K562 (cell line): ENCODE results near the gene FBXL12. TPM values are rescaled to one million over a fixed set of nuclear protein-coding genes. Genes with fewer than 3 reads are reported as not detected.

Experiments used
- GATAD2B ChIP-seq: fragments of 450-650 bp; IDR thresholded peaks from 2 replicates; pipeline ENCODE4 v1.6.1; 2017; ENCODE audit warnings: mild to moderate bottlenecking, borderline replicate concordance
- NEUROD1 ChIP-seq: fragments of 150-350 bp; IDR thresholded peaks from 2 replicates; pipeline ENCODE4 v1.6.1; 2014; ENCODE audit warnings: borderline replicate concordance, low read length, low read depth; ENCODE audit not compliant: partially characterized antibody
- POLR2G ChIP-seq: fragments of 200-400 bp; formaldehyde crosslinking; IDR thresholded peaks from 2 replicates; pipeline ENCODE4 v1.6.1; 2017; ENCODE audit warnings: low read depth, mild to moderate bottlenecking, antibody characterized with exemption, low read length, moderate library complexity
- RBBP5 ChIP-seq: fragments of 200-600 bp; sonication (generic); IDR thresholded peaks from 2 replicates; pipeline ENCODE4 v1.6.1; 2012; ENCODE audit warnings: borderline replicate concordance, mild to moderate bottlenecking, low read length, control low read depth, inconsistent platforms; ENCODE audit not compliant: insufficient read depth, poor library complexity, severe bottlenecking
- ZNF121 ChIP-seq: sonication (generic); formaldehyde crosslinking; conservative IDR thresholded peaks from 2 replicates; pipeline ENCODE4 v1.8.0; 2022; ENCODE audit warnings: missing genetic modification reagents
- ZNF224 ChIP-seq: sonication (generic); formaldehyde crosslinking; IDR thresholded peaks from 2 replicates; pipeline ENCODE4 v1.8.0; 2022; ENCODE audit warnings: mild to moderate bottlenecking, missing genetic modification reagents
- polyA plus RNA-seq, 8 experiments: library from polyadenylated mRNA; depleted of rRNA in 4 of 8; stranded (reverse) in 5 of 8; unstranded in 3 of 8; fragments of >200 nt; fragmentation: Nextera tagmentation in 2 of 8; fragmentation: Illumina TruSeq in 1 of 8; extraction: Ambion mirVana in 2 of 8; extraction: Trizol in 1 of 8; gene quantifications; 2 replicates each; pipeline versions ENCODE4 v1.2.1 to v1.2.3, GENCODE V29; 2011 to 2014; ENCODE audit warnings: inconsistent platforms in 1 of 8, missing spikeins in 1 of 8
- total RNA-seq, 7 experiments: library from RNA; depleted of rRNA in 6 of 7; stranded (reverse); fragments of >200 nt in 6 of 7; fragmentation: Illumina TruSeq in 2 of 7; extraction: Trizol in 2 of 7; gene quantifications; 2 replicates each; pipeline versions ENCODE4 v1.2.1 to v1.2.3, GENCODE V29; 2011 to 2021; ENCODE audit warnings: low replicate concordance in 1 of 7
- TF ChIP-seq, protein P1 (sequence below): fragments of 450-650 bp; IDR thresholded peaks from 2 replicates; pipeline ENCODE4 v1.6.1; 2016; ENCODE audit warnings: mild to moderate bottlenecking, moderate library complexity
- TF ChIP-seq, protein P2 (sequence below): sonication (generic); formaldehyde crosslinking; IDR thresholded peaks from 2 replicates; pipeline ENCODE4 v1.8.0; 2022; ENCODE audit warnings: mild to moderate bottlenecking, missing genetic modification reagents
- TF ChIP-seq, protein P3 (sequence below), 2 experiments: IDR thresholded peaks; 2 replicates each; pipeline ENCODE4 v1.6.1; 2011; ENCODE audit warnings: borderline replicate concordance in 1 of 2, control low read depth in 1 of 2, low read depth in 1 of 2, low read length in 1 of 2, mild to moderate bottlenecking in 1 of 2, mixed read lengths in 1 of 2, moderate library complexity in 1 of 2; ENCODE audit not compliant: insufficient read depth in 1 of 2, insufficient read length in 1 of 2, poor library complexity in 1 of 2, severe bottlenecking in 1 of 2; ENCODE audit errors: extremely low read depth in 1 of 2

FBXL12 gene
- total and polyA plus RNA-seq, 9 of the 15 experiments (the other 6 are each of a cell fraction or from before 2014, with no cell fraction given): 2.7 to 40.5 (median 26.5) TPM

DNA sequence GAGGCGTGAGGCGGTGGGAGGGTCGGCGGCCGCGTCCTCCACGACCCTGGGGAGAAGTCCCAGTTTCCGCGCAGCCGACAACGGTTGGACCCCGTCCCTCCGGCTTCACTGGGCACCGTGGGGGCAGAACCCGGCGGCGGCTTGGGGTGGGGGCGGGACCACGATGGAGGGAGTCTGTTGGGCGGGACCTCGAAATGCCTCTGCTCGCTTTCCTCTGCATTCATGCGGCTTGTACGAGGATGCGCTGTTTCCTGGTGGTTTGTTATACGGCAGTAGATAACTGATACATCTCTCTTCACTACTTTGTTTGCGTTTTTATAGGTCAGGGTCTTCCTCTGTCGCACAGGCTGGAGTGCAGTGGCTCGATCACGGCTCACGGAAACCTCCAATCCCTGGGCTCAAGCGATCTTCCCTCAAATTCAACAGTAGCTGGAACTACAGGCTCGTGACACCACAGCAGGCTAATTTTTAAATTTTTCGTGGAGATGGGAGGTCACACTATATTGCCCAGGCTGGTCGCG, 25.7 kb downstream of the FBXL12 start (continued):
- TF ChIP-seq, protein P1, sequence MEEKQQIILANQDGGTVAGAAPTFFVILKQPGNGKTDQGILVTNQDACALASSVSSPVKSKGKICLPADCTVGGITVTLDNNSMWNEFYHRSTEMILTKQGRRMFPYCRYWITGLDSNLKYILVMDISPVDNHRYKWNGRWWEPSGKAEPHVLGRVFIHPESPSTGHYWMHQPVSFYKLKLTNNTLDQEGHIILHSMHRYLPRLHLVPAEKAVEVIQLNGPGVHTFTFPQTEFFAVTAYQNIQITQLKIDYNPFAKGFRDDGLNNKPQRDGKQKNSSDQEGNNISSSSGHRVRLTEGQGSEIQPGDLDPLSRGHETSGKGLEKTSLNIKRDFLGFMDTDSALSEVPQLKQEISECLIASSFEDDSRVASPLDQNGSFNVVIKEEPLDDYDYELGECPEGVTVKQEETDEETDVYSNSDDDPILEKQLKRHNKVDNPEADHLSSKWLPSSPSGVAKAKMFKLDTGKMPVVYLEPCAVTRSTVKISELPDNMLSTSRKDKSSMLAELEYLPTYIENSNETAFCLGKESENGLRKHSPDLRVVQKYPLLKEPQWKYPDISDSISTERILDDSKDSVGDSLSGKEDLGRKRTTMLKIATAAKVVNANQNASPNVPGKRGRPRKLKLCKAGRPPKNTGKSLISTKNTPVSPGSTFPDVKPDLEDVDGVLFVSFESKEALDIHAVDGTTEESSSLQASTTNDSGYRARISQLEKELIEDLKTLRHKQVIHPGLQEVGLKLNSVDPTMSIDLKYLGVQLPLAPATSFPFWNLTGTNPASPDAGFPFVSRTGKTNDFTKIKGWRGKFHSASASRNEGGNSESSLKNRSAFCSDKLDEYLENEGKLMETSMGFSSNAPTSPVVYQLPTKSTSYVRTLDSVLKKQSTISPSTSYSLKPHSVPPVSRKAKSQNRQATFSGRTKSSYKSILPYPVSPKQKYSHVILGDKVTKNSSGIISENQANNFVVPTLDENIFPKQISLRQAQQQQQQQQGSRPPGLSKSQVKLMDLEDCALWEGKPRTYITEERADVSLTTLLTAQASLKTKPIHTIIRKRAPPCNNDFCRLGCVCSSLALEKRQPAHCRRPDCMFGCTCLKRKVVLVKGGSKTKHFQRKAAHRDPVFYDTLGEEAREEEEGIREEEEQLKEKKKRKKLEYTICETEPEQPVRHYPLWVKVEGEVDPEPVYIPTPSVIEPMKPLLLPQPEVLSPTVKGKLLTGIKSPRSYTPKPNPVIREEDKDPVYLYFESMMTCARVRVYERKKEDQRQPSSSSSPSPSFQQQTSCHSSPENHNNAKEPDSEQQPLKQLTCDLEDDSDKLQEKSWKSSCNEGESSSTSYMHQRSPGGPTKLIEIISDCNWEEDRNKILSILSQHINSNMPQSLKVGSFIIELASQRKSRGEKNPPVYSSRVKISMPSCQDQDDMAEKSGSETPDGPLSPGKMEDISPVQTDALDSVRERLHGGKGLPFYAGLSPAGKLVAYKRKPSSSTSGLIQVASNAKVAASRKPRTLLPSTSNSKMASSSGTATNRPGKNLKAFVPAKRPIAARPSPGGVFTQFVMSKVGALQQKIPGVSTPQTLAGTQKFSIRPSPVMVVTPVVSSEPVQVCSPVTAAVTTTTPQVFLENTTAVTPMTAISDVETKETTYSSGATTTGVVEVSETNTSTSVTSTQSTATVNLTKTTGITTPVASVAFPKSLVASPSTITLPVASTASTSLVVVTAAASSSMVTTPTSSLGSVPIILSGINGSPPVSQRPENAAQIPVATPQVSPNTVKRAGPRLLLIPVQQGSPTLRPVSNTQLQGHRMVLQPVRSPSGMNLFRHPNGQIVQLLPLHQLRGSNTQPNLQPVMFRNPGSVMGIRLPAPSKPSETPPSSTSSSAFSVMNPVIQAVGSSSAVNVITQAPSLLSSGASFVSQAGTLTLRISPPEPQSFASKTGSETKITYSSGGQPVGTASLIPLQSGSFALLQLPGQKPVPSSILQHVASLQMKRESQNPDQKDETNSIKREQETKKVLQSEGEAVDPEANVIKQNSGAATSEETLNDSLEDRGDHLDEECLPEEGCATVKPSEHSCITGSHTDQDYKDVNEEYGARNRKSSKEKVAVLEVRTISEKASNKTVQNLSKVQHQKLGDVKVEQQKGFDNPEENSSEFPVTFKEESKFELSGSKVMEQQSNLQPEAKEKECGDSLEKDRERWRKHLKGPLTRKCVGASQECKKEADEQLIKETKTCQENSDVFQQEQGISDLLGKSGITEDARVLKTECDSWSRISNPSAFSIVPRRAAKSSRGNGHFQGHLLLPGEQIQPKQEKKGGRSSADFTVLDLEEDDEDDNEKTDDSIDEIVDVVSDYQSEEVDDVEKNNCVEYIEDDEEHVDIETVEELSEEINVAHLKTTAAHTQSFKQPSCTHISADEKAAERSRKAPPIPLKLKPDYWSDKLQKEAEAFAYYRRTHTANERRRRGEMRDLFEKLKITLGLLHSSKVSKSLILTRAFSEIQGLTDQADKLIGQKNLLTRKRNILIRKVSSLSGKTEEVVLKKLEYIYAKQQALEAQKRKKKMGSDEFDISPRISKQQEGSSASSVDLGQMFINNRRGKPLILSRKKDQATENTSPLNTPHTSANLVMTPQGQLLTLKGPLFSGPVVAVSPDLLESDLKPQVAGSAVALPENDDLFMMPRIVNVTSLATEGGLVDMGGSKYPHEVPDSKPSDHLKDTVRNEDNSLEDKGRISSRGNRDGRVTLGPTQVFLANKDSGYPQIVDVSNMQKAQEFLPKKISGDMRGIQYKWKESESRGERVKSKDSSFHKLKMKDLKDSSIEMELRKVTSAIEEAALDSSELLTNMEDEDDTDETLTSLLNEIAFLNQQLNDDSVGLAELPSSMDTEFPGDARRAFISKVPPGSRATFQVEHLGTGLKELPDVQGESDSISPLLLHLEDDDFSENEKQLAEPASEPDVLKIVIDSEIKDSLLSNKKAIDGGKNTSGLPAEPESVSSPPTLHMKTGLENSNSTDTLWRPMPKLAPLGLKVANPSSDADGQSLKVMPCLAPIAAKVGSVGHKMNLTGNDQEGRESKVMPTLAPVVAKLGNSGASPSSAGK: 0 out of 2 replicates have a peak, but pooled peaks have one; percentile 58
- TF ChIP-seq, protein P2, sequence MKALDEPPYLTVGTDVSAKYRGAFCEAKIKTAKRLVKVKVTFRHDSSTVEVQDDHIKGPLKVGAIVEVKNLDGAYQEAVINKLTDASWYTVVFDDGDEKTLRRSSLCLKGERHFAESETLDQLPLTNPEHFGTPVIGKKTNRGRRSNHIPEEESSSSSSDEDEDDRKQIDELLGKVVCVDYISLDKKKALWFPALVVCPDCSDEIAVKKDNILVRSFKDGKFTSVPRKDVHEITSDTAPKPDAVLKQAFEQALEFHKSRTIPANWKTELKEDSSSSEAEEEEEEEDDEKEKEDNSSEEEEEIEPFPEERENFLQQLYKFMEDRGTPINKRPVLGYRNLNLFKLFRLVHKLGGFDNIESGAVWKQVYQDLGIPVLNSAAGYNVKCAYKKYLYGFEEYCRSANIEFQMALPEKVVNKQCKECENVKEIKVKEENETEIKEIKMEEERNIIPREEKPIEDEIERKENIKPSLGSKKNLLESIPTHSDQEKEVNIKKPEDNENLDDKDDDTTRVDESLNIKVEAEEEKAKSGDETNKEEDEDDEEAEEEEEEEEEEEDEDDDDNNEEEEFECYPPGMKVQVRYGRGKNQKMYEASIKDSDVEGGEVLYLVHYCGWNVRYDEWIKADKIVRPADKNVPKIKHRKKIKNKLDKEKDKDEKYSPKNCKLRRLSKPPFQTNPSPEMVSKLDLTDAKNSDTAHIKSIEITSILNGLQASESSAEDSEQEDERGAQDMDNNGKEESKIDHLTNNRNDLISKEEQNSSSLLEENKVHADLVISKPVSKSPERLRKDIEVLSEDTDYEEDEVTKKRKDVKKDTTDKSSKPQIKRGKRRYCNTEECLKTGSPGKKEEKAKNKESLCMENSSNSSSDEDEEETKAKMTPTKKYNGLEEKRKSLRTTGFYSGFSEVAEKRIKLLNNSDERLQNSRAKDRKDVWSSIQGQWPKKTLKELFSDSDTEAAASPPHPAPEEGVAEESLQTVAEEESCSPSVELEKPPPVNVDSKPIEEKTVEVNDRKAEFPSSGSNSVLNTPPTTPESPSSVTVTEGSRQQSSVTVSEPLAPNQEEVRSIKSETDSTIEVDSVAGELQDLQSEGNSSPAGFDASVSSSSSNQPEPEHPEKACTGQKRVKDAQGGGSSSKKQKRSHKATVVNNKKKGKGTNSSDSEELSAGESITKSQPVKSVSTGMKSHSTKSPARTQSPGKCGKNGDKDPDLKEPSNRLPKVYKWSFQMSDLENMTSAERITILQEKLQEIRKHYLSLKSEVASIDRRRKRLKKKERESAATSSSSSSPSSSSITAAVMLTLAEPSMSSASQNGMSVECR (CRISPR knock-in tag): 0 out of 2 replicates have a peak, but pooled peaks have one; percentile 37
- TF ChIP-seq NEUROD1 (no peak), GATAD2B (no peak), ZNF121 (no peak), POLR2G (peak; percentile 53), ZNF224 (no peak), RBBP5 (no peak)
- TF ChIP-seq, protein P3, sequence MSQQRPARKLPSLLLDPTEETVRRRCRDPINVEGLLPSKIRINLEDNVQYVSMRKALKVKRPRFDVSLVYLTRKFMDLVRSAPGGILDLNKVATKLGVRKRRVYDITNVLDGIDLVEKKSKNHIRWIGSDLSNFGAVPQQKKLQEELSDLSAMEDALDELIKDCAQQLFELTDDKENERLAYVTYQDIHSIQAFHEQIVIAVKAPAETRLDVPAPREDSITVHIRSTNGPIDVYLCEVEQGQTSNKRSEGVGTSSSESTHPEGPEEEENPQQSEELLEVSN (IDR thresholded peaks at IDR 0.05; ENCODE audit: borderline replicate concordance in 1 of 2, extremely low read depth in 1 of 2, insufficient read depth in 1 of 2, insufficient read length in 1 of 2, low read depth in 1 of 2, low read length in 1 of 2, poor library complexity in 1 of 2, severe bottlenecking in 1 of 2): peak; percentile 12 to 65
